ENCODE measurements around the gene SCARB1.

Gene SCARB1

DNA sequence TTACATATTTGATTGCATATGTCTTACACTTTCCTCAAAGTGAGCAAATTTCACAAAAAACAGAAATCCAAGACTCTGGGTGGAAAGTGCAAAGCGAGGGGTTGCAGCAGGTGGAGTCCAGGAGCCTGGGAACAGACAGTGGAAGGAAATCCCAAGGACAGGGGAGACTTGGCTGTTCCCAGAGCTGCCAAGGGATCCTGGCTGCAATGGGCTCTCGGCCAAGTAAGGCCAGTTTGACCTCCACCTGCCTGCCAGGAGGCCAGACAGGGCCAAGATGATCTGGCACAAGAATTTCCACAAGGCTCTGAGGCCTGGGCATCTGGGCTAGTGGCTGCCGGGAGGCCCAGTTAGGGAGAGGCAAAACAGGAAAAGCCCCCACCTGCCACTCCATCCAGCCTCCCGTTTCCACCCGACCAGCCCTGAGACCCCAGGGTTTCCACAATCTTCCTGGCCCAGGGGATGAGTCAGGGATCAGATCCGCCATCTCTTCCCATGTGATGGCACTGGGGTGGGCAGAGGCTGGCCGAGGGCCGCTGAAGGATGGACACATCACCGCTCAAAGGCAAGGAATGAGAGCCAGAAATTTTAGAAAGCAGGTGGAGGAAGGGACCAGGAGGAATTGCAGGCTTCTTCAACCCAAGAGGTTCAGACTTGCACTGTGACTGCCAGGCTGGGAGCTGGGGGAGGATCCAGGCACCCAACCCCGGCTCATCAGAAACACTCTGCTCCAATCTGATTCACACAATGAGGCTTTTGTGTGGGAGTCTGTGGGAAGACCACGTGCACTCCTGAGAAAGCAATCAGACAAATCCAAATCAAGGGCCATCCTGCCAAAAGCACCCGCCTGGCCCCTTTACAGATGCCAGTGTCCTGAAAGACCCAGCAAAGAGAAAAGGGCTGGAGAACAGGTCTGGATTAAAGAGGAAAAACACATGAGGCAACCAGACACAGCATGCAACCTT, 16.3 kb downstream of the SCARB1 start:
- H3K4me3 ChIP-seq (ENCODE audit: low read depth, low read length), result no peak overlapping the region
- TF ChIP-seq, protein P1, sequence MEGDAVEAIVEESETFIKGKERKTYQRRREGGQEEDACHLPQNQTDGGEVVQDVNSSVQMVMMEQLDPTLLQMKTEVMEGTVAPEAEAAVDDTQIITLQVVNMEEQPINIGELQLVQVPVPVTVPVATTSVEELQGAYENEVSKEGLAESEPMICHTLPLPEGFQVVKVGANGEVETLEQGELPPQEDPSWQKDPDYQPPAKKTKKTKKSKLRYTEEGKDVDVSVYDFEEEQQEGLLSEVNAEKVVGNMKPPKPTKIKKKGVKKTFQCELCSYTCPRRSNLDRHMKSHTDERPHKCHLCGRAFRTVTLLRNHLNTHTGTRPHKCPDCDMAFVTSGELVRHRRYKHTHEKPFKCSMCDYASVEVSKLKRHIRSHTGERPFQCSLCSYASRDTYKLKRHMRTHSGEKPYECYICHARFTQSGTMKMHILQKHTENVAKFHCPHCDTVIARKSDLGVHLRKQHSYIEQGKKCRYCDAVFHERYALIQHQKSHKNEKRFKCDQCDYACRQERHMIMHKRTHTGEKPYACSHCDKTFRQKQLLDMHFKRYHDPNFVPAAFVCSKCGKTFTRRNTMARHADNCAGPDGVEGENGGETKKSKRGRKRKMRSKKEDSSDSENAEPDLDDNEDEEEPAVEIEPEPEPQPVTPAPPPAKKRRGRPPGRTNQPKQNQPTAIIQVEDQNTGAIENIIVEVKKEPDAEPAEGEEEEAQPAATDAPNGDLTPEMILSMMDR (conservative IDR thresholded peaks at IDR 0.05; ENCODE audit: low read depth, low read length), result no peak
- no peak for DNase-seq (ENCODE audit: low read depth)

DNA sequence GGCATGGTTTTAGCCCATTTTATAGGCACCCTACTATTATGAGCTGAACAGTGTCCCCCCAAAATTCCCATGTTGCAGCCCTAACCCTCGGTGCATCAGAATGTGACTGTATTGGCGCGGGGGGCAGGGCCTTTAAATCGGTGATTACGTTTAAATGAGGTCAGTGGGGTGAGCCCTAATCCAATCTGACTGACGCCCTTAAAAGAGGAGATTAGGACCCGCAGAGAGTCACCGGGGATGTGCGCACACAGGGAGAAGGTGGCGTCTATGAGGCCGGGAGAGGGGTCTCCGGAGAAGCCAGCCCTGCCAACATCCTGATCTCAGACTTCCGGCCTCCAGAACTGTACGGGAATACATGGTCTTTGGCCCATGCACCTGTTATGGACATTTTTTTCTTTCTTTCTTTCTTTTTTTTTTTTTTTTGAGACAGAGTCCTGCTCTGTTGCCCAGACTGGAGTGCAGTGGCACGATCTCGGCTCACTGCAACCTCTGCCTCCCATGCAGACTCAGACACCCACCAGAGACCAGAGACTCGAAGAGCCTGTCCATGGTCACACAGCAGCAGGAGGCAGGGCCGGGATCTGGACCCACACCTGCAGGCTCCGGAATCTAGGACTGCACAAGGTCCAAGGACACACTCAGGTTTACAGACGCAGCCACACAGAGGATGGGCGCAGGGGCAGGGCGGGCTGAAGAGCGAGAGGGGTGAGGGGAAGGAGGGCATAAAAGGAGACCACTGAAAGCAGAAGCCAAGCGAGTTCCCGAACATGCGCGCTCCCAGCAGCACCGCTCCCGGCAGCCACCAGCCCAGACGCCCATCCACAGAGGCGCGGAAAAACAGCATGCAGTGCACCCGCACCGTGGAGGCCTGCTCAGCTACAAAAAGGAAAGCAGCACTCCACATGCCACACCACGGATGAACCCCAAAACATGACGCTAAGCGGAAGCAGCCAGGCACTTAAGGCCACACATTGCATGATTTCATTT, 19.0 kb downstream of the SCARB1 start:
- H3K4me3 ChIP-seq (ENCODE audit: low read depth, low read length), result no peak overlapping the region
- TF ChIP-seq, protein P1 (conservative IDR thresholded peaks at IDR 0.05; ENCODE audit: low read depth, low read length), result no peak
- no peak for DNase-seq (ENCODE audit: low read depth)

DNA sequence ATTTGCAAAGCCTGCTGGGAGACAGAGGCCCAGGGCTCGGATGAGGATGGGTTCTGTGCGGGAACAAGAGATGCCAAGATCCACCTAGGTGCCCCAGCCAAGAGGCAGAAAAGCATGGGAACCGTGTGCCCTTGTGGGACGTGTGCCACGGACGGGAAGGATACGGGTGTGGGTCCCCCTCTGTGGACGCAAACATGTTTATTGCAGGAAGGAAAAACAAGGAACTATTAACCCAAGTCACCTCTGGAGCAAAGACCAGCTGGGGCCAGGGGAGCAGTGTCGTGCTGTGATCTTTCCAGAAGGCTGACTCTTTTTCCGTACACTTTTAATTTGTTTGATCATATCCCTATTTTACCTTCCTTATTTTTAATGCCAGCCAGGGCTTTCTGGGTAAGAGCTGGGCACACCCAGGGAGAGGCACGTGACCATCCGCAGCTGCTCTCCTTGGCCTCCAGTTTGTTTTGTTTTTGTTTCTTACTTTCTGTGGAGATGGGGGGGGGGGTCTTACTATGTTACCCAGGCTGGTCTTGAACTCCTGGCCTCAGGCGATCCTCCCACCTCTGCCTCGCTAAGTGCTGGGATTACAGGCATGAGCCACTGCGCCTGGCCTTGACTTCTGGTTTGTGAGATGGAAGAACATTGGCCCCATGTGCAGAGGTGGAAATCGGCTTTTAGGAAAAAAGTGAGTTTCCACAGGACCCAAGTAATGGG, 20.7 kb downstream of the SCARB1 start:
- no peak for DNase-seq (ENCODE audit: low read depth)
- TF ChIP-seq, protein P1 (conservative IDR thresholded peaks at IDR 0.05; ENCODE audit: low read depth, low read length), result no peak
- no peak overlapping the region for H3K4me3 ChIP-seq (ENCODE audit: low read depth, low read length)

DNA sequence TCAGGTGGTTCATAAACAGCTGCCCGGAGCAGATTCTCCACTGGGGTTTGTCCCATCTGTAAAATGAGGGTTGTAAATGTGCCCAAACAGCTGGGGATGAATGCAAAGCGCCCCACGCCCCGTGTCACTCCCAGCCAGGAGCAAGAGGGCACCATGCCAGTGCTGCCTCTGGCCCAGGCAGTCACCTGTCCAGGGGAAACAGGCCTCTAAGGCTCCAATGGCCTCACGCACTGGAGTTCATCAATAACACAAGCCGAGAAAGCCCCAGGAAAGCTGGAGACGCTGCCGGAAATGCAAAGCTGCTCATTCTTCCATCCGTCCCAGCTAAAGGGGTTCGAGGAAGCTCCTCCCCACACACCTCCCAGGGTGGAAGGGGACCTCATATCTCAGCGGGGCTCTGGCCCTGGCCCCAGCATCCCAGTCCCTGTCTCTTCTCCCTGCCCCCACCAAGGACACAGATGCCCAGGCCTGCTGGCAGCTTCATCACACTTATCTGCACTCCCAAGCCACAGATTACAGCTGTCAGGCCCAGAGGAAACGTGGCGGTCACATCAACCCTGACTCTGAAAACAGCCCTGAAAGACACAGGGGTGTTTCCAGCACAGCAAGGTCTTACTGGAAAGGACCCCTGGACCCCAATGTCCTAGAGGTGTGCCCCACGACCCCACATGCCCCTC, 21.5 kb downstream of the SCARB1 start:
- DNase-seq (ENCODE audit: low read depth), result no peak
- H3K4me3 ChIP-seq (ENCODE audit: low read depth, low read length), result no peak overlapping the region
- TF ChIP-seq, protein P1 (conservative IDR thresholded peaks at IDR 0.05; ENCODE audit: low read depth, low read length), result no peak

DNA sequence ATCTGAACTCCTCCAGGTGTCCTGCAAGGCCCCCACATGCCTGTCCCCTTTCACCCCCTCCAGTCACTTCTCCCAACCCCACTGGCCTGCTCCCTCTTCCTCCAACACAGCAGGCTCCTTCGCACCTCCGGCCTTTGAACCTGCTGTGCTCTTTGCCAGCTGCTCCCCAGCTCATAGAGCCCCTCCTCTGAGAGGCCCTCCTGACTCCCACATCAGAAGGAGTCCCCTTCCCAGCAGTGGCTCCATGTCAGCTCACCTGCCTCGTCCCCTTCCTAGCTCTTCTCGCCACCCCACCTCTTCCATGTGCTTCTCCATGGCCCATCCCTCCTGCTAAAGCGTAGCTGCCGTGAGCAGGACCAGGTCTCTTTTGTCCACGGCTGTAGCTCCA, 22.1 kb downstream of the SCARB1 start:
- DNase-seq (ENCODE audit: low read depth), result no peak
- no peak overlapping the region for H3K4me3 ChIP-seq (ENCODE audit: low read depth, low read length)
- TF ChIP-seq, protein P1 (conservative IDR thresholded peaks at IDR 0.05; ENCODE audit: low read depth, low read length), result no peak
